ENCODE data around the gene EFHC2. TPM values are rescaled to one million over a fixed set of nuclear protein-coding genes. Genes with fewer than 3 reads are reported as not detected.

EFHC2 gene
- total RNA-seq, 2 donors from 2014 or later = 1.3 to 2.2 TPM

DNA sequence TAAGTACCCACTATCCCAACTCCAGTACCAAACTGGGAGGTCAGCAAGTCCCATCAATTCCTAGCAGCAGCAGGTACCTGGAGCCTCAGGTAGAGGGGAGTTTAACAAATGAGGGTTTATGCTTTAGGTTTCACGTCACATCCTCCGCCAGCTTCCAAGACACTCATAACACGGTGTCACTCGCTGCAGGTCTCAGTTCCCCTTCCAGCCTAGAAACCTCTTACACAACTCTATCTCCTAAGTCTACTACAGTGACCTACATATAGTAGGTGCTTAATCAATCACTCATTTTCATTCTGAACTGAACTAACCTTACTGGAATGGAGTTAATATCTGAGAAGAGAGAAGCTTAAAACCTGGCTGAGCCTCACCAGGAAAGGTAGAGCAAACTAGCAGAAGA is 96.0 kb downstream of the EFHC2 start:
- no peak for DNase-seq
- no peaks in the 10 kb centered on the region for H3K4me1 Mint-ChIP-seq
- H3K4me3 Mint-ChIP-seq = no peak overlapping the region
- Histone ChIP-seq H3K9me3 (ENCODE audit: control insufficient read depth, low read length) (no peaks in the 10 kb centered on the region), H3K4me1 (ENCODE audit: control insufficient read depth, insufficient read depth, low read length) (no peaks in the 10 kb centered on the region), H3K27me3 (ENCODE audit: control insufficient read depth, insufficient read depth, low read length, poor library complexity, severe bottlenecking) (no peaks in the 10 kb centered on the region), H3K27ac (ENCODE audit: low read depth, low read length) (no peak overlapping the region), H3K4me3 (ENCODE audit: low read length) (no peak overlapping the region), H3K36me3 (ENCODE audit: control insufficient read depth, insufficient read depth, low read length) (no peaks in the 10 kb centered on the region), H3K9ac (ENCODE audit: extremely low read depth, low read length, poor library complexity, severe bottlenecking) (no peak overlapping the region)
- 100% methylated on average over 4 of the region's 4 CpGs; no CpG with 5 or more reads in 1 of the 2 experiments for WGBS, 2 experiments (ENCODE audit: insufficient coverage in 1 of 2, insufficient read length in 1 of 2)
- TF ChIP-seq, protein P1, sequence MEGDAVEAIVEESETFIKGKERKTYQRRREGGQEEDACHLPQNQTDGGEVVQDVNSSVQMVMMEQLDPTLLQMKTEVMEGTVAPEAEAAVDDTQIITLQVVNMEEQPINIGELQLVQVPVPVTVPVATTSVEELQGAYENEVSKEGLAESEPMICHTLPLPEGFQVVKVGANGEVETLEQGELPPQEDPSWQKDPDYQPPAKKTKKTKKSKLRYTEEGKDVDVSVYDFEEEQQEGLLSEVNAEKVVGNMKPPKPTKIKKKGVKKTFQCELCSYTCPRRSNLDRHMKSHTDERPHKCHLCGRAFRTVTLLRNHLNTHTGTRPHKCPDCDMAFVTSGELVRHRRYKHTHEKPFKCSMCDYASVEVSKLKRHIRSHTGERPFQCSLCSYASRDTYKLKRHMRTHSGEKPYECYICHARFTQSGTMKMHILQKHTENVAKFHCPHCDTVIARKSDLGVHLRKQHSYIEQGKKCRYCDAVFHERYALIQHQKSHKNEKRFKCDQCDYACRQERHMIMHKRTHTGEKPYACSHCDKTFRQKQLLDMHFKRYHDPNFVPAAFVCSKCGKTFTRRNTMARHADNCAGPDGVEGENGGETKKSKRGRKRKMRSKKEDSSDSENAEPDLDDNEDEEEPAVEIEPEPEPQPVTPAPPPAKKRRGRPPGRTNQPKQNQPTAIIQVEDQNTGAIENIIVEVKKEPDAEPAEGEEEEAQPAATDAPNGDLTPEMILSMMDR (conservative IDR thresholded peaks at IDR 0.05) = no peak
- H3K9me3 Mint-ChIP-seq = peaks cover 32% of the 10 kb centered on the region
- H3K27me3 Mint-ChIP-seq (ENCODE audit: insufficient read depth) = no peaks in the 10 kb centered on the region
- no peak overlapping the region for H3K27ac Mint-ChIP-seq
- no peaks in the 10 kb centered on the region for H3K36me3 Mint-ChIP-seq (ENCODE audit: low read depth)

DNA sequence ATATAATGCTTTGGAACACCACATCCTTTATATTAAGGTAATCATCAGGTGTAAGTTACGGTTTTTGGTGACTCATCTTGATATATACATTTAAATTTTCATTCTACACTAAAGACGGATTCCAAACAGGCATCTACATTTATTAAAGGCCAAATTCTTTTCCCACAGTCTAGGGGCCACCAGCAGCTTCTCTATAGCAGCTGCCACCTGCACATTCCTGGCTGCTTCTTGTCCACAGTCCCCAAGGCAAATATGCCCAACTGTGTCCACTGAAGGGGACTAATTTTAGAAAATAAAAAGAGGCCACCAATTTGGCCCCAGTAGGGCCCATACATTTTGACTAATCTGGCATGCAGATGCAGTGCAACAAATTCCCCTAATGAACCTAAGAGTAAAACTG is 96.6 kb downstream of the EFHC2 start:
- Mint-ChIP-seq H3K4me3 (no peak overlapping the region), H3K36me3 (ENCODE audit: low read depth) (no peaks in the 10 kb centered on the region), H3K27me3 (ENCODE audit: insufficient read depth) (no peaks in the 10 kb centered on the region), H3K9me3 (peaks cover 29% of the 10 kb centered on the region), H3K4me1 (no peaks in the 10 kb centered on the region), H3K27ac (no peak overlapping the region)
- Histone ChIP-seq H3K9ac (ENCODE audit: extremely low read depth, low read length, poor library complexity, severe bottlenecking) (no peak overlapping the region), H3K4me3 (ENCODE audit: low read length) (no peak overlapping the region), H3K9me3 (ENCODE audit: control insufficient read depth, low read length) (no peaks in the 10 kb centered on the region), H3K27me3 (ENCODE audit: control insufficient read depth, insufficient read depth, low read length, poor library complexity, severe bottlenecking) (no peaks in the 10 kb centered on the region), H3K36me3 (ENCODE audit: control insufficient read depth, insufficient read depth, low read length) (no peaks in the 10 kb centered on the region), H3K4me1 (ENCODE audit: control insufficient read depth, insufficient read depth, low read length) (no peaks in the 10 kb centered on the region), H3K27ac (ENCODE audit: low read depth, low read length) (no peak overlapping the region)
- 82% methylated on average over 1 of the region's 2 CpGs; no CpG with 5 or more reads in 1 of the 2 experiments for whole genome bisulfite sequencing, 2 experiments (ENCODE audit: insufficient coverage in 1 of 2, insufficient read length in 1 of 2)
- TF ChIP-seq, protein P1 (conservative IDR thresholded peaks at IDR 0.05) = no peak
- DNase-seq = no peak

- Histone ChIP-seq H3K27ac (ENCODE audit: low read depth, low read length) (no peak overlapping the region), H3K36me3 (ENCODE audit: control insufficient read depth, insufficient read depth, low read length) (no peaks in the 10 kb centered on the region), H3K4me3 (ENCODE audit: low read length) (no peak overlapping the region), H3K4me1 (ENCODE audit: control insufficient read depth, insufficient read depth, low read length) (no peaks in the 10 kb centered on the region), H3K9ac (ENCODE audit: extremely low read depth, low read length, poor library complexity, severe bottlenecking) (no peak overlapping the region), H3K27me3 (ENCODE audit: control insufficient read depth, insufficient read depth, low read length, poor library complexity, severe bottlenecking) (no peaks in the 10 kb centered on the region), H3K9me3 (ENCODE audit: control insufficient read depth, low read length) (no peaks in the 10 kb centered on the region)
- Mint-ChIP-seq H3K4me1 (no peaks in the 10 kb centered on the region), H3K27ac (no peak overlapping the region), H3K4me3 (no peak overlapping the region), H3K36me3 (ENCODE audit: low read depth) (no peaks in the 10 kb centered on the region), H3K9me3 (peaks cover 34% of the 10 kb centered on the region), H3K27me3 (ENCODE audit: insufficient read depth) (no peaks in the 10 kb centered on the region)
- WGBS, 2 experiments (ENCODE audit: insufficient coverage in 1 of 2, insufficient read length in 1 of 2) = 83 to 87% methylated on average over 1 to 6 of the region's 7 CpGs
- no peak for DNase-seq
- TF ChIP-seq, protein P1 (conservative IDR thresholded peaks at IDR 0.05) = no peak
These were observed 97.7 kb downstream of the EFHC2 start for GRCh38 chrX:44245733-44246132.

Data from endodermal cell (in vitro differentiated cells).